Measurements from ENCODE around the gene SEPTIN3.

SEPTIN3 gene

DNA sequence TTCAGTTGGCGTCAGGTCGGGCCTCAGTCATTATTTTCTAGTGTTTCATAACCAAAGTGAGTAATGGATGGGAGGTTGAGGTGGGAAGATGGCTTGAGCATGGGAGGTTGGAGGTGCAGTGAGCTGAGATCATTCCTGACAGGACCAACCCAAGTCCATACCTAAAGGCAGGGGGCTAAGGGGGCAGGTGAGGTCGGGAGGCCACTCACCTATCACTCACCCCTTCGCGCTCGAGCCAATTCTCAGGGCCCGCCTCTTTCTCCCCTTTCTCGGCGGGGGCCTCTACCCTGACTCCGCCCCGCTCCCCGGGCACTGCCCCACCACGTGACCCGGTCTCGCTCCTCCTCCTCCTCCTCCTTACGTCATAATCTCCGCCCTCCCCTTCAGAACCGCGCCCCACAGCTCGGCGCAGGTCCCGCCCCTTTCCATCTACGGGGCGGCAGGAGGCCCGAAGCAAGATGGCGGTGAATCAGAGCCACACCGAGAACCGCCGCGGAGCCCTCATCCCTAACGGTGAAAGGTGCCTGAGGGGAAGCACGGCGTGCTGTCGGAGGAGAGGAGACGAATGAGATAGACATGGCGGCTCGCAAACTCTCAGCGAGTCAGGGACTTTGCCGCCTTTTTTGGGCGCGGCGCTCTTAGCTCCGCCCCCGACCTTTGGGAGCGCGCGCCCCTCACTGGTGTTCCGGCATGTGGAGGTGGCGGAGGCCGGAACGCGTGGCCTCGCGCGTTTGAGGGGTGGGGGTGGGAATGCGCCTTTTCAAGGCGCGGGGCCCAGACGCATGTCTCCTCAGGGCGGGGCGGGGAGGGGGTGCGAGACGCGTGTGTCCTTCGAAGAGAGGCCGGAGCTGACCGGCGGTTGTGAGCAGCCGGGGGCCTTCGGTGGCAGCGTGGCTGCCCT, 29.4 kb downstream of the SEPTIN3 start, which contains the start of gene WBP2NL:
Gene WBP2NL, plus strand, starts transcription at position 428 of the 901 bp plus-strand sequence. Its CDS starts 31 bp downstream, at position 459.
- Histone ChIP-seq H3K4me3 (no peak within 1 kb of the TSS), H3K9me3 (no peaks in the 10 kb centered on the region), H3K36me3 (replicated peaks) (no peaks in the 10 kb centered on the region), H3K4me1 (no peaks in the 10 kb centered on the region), H3K27me3 (ENCODE audit: low read depth) (no peaks in the 10 kb centered on the region)
- in situ Hi-C loops (cut with MboI; ENCODE audit: low sequenced_read_pairs): no loop called here
- DNase-seq (ENCODE audit: low spot score in 2 of 2): no peak

DNA sequence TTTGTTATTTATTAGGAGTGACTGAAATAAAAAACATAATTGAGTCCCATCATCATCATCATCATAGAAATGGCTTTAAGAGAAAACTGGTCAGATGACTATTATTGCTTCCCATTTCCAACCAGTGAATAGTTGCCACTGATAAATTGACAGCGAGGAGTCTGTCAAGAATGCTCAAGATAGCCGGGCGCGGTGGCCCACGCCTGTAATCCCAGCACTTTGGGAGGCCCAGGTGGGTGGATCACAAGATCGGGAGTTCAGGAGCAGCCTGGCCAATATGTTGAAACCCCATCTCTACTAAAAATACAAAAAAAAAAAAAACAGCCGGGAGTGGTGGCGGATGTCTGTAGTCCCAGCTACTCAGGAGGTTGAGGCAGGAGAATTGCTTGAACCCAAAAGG, 31.2 kb downstream of the SEPTIN3 start:
- H3K9me3 ChIP-seq: no peaks in the 10 kb centered on the region
- no peak overlapping the region for H3K4me3 ChIP-seq
- no peaks in the 10 kb centered on the region for H3K27me3 ChIP-seq (ENCODE audit: low read depth)
- in situ Hi-C loops (cut with MboI; ENCODE audit: low sequenced_read_pairs): no loop called here
- no peaks in the 10 kb centered on the region for H3K4me1 ChIP-seq
- H3K36me3 ChIP-seq (replicated peaks): no peaks in the 10 kb centered on the region
- DNase-seq (ENCODE audit: low spot score in 2 of 2): no peak

DNA sequence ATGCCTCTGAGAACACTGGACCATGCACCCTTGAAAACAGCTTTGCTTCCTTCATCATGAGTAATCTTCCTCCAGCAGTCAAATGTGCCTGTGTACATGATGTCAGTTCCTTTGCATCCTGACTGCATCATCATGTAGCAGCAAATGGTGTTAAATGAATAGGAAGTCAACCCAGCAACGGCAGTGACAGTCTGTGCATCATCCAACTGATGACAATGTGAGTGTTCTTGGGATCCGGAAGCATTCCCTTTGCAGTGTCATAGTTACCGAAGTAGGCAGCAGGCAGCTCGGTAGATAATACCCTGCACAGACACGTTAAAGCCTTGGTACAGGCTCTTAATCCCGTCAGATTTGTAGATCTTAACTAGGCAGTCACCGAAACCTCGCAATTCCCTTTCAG, 31.9 kb downstream of the SEPTIN3 start:
- no peaks in the 10 kb centered on the region for H3K36me3 ChIP-seq (replicated peaks)
- in situ Hi-C loops (cut with MboI; ENCODE audit: low sequenced_read_pairs): no loop called here
- no peak for DNase-seq (ENCODE audit: low spot score in 2 of 2)

DNA sequence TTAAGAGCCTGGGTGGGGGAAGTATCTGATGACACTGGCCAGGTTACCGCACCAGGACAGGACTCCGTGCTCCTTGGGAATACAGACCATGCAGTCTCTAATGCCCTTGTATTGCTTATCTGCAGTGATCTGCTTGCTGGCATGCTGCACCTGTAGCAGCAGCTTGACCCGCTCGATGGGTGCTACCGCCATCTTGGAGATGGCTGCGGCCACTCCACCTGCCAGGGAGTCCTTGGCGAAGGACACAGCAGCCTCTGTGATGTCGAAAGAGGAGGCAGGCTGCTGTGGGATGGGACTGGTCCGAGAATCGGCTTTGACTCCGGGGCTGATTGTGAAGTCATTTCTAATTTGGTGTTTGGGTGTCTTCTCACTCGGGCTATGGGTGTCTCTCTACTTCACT, 32.5 kb downstream of the SEPTIN3 start:
- Histone ChIP-seq H3K27me3 (ENCODE audit: low read depth) (no peaks in the 10 kb centered on the region), H3K4me1 (no peaks in the 10 kb centered on the region), H3K9me3 (no peaks in the 10 kb centered on the region), H3K4me3 (no peak overlapping the region), H3K36me3 (replicated peaks) (no peaks in the 10 kb centered on the region)
- in situ Hi-C loops (cut with MboI; ENCODE audit: low sequenced_read_pairs): no loop called here
- DNase-seq (ENCODE audit: low spot score in 2 of 2): no peak

More for the DNA sequence above, 31.9 kb downstream of the SEPTIN3 start:
- Histone ChIP-seq H3K27me3 (ENCODE audit: low read depth) (no peaks in the 10 kb centered on the region), H3K4me3 (no peak overlapping the region), H3K9me3 (no peaks in the 10 kb centered on the region), H3K4me1 (no peaks in the 10 kb centered on the region)

DNA sequence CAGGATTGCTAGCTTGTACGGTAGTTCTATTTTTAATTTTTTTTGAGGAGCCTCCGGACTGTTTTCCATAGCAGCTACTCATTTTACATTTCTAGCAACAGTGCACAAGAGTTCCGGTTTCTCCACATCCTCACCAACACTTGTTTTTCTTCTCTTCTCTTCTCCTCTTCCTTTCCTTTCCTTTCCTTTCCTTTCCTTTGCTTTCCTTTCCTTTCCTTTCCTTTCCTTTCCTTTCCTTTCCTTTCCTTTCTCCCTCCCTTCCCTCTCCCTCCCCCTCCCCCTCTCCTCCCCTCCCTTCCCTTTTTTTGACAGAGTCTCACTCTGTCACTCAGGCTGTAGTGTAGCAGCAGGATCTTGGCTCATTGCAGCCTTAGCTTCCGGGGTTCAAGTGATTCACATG, 38.7 kb downstream of the SEPTIN3 start:
- in situ Hi-C loops (cut with MboI; ENCODE audit: low sequenced_read_pairs): no loop called here

DNA sequence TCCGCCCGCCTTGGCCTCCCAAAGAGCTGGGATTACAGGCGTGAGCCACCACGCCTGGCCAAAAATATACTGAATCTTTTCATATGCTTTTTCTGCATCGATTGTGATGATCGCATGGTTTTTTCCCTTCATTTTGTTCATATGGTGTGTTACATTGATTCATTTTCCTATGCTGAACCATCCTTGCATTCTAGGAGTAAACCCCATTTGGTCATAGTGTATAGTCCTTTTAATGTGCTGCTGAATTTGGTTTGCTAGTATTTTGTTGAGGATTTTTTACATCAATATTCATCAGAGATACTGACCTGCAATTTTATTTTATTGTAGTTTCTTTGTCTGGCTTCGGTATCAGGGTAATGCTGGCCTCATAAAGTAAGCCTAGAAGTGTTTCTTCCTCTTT, 41.5 kb downstream of the SEPTIN3 start:
- Histone ChIP-seq H3K4me1 (no peaks in the 10 kb centered on the region), H3K4me3 (no peak overlapping the region), H3K36me3 (replicated peaks) (no peaks in the 10 kb centered on the region), H3K27me3 (ENCODE audit: low read depth) (peaks cover 9% of the 10 kb centered on the region), H3K9me3 (peaks cover 4% of the 10 kb centered on the region; the same call in 1 of the 2 replicates)
- DNase-seq (ENCODE audit: low spot score in 2 of 2): no peak
- in situ Hi-C loops (cut with MboI; ENCODE audit: low sequenced_read_pairs): no loop called here

More for the DNA sequence above, 38.7 kb downstream of the SEPTIN3 start:
- DNase-seq (ENCODE audit: low spot score in 2 of 2): no peak
- H3K27me3 ChIP-seq (ENCODE audit: low read depth): peaks cover 5% of the 10 kb centered on the region; the same call in 1 of the 2 replicates
- no peaks in the 10 kb centered on the region for H3K4me1 ChIP-seq
- peaks cover 4% of the 10 kb centered on the region; the same call in 1 of the 2 replicates for H3K9me3 ChIP-seq
- H3K36me3 ChIP-seq (replicated peaks): no peaks in the 10 kb centered on the region
- H3K4me3 ChIP-seq: no peak overlapping the region

DNA sequence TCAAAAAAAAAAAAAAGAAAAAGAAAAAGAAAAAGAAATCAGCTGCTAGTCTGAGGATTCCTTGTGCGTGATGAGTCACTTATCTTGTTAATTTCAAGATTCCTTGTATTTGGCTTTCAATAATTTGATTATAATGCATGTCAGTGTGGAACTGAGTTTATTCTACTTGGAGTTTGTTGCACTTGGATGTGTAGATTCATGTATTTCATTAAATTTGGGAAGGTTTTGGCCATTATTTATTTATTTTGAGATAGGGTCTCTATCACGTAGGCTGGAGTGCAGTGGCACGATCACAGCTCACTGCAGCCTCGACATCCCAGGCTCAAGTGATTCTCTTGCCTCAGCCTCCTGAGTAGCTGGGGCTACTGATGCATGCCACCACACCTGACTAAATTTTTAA, 44.1 kb downstream of the SEPTIN3 start:
- Histone ChIP-seq H3K4me1 (no peaks in the 10 kb centered on the region), H3K36me3 (replicated peaks) (no peaks in the 10 kb centered on the region), H3K27me3 (ENCODE audit: low read depth) (peaks cover 25% of the 10 kb centered on the region), H3K4me3 (no peak overlapping the region), H3K9me3 (peaks cover 4% of the 10 kb centered on the region; the same call in 1 of the 2 replicates)
- in situ Hi-C loops (cut with MboI; ENCODE audit: low sequenced_read_pairs): no loop called here
- DNase-seq (ENCODE audit: low spot score in 2 of 2): no peak

DNA sequence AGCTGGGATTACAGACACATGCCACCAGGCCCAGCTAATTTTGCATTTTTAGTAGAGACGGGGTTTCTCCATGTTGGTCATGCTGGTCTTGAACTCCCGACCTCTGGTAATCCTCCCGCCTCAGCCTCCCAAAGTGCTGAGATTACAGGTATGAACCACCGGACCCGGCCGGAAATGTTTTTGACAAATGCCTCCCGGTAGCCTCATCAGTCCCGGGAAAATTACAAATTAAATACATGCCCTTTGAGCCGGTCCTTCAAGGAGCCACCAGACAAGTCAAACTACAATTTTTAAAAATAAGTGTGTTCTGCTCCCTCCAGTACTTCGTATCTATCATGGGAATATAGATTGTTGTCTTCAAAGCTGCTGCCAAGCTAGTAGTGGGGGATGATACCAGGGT, 46.9 kb downstream of the SEPTIN3 start:
- no peak for DNase-seq (ENCODE audit: low spot score in 2 of 2)

DNA sequence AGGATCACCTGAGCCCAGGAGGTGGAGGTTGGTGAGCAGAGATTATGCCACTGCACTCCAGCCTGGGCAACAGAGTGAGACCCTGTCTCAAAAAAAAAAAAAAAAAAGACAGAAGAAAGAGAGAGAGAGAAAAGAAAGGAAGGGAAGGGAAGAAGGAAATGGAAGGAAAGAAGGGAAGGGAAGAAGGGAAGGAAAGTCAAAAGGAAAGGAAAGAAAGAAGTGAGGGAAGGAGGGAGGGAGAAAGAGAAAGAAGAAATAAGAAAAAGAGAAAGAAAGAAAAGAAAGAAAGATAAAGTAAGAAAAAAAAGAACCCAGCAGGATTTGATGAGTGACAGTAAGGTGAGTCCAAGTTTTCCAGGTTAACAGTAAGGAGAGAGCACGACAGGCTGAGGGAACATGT, 49.0 kb downstream of the SEPTIN3 start:
- H3K36me3 ChIP-seq (replicated peaks): no peaks in the 10 kb centered on the region
- in situ Hi-C loops (cut with MboI; ENCODE audit: low sequenced_read_pairs): no loop called here
- H3K9me3 ChIP-seq: no peaks in the 10 kb centered on the region
- no peak for DNase-seq (ENCODE audit: low spot score in 2 of 2)
- H3K4me1 ChIP-seq: no peaks in the 10 kb centered on the region
- H3K27me3 ChIP-seq (ENCODE audit: low read depth): peaks cover 37% of the 10 kb centered on the region
- no peak overlapping the region for H3K4me3 ChIP-seq

More for the DNA sequence above, 46.9 kb downstream of the SEPTIN3 start:
- H3K4me1 ChIP-seq: no peaks in the 10 kb centered on the region
- in situ Hi-C loops (cut with MboI; ENCODE audit: low sequenced_read_pairs): no loop called here
- H3K4me3 ChIP-seq: no peak overlapping the region
- no peaks in the 10 kb centered on the region for H3K36me3 ChIP-seq (replicated peaks)
- peaks cover 37% of the 10 kb centered on the region for H3K27me3 ChIP-seq (ENCODE audit: low read depth)
- peaks cover 4% of the 10 kb centered on the region; the same call in 1 of the 2 replicates for H3K9me3 ChIP-seq

All from HAP-1 (cell line).